MCF 10A (cell line): ENCODE data around the gene BABAM1. TPM values are rescaled to one million over a fixed set of nuclear protein-coding genes. Genes with fewer than 3 reads are reported as not detected.

Experiments
- BruUV-seq: library from RNA; stranded (reverse); fragments of 400-500 nt; replicated peaks from 2 replicates; lab custom pipeline; 2021; lab: Mats Ljungman, UMichigan
- CTCF ChIA-PET: fragments of 300-600 bp; sonication (Branson Sonifier 250); formaldehyde crosslinking; extraction: SDS; loops from one replicate; lab custom pipeline; 2021; ENCODE audit warnings: antibody characterized with exemption, inconsistent platforms; lab: Yijun Ruan, JAX
- POLR2A ChIA-PET: fragments of 300-600, 350-650 bp; sonication (Branson Sonifier 250); formaldehyde crosslinking; extraction: SDS; loops from one replicate; lab custom pipeline; 2020; ENCODE audit warnings: antibody characterized with exemption, inconsistent platforms; lab: Yijun Ruan, JAX
- DNase-seq: peaks from one replicate; pipeline ENCODE4 v3.0.0-alpha.2; 2018; ENCODE audit not compliant: unreplicated experiment
- H3K27ac Mint-ChIP-seq: one replicate; pipeline ENCODE4 v1.8.0; 2022; ENCODE audit warnings: mild to moderate bottlenecking, low read depth, mixed read lengths; ENCODE audit not compliant: unreplicated experiment
- H3K27me3 Mint-ChIP-seq: one replicate; pipeline ENCODE4 v1.8.0; 2022; ENCODE audit warnings: mixed read lengths; ENCODE audit not compliant: insufficient read depth, unreplicated experiment
- H3K36me3 Mint-ChIP-seq: one replicate; pipeline ENCODE4 v1.8.0; 2022; ENCODE audit warnings: mild to moderate bottlenecking, moderate library complexity, mixed read lengths; ENCODE audit not compliant: insufficient read depth, unreplicated experiment
- H3K4me1 Mint-ChIP-seq: one replicate; pipeline ENCODE4 v1.8.0; 2022; ENCODE audit warnings: mixed read lengths; ENCODE audit not compliant: insufficient read depth, unreplicated experiment
- H3K4me3 Mint-ChIP-seq: one replicate; pipeline ENCODE4 v1.8.0; 2022; ENCODE audit warnings: mild to moderate bottlenecking, moderate library complexity, mixed read lengths; ENCODE audit not compliant: unreplicated experiment
- H3K9me3 Mint-ChIP-seq: one replicate; pipeline ENCODE4 v1.8.0; 2022; ENCODE audit warnings: mixed read lengths; ENCODE audit not compliant: unreplicated experiment
- intact Hi-C: fragments of 100-400 bp; cut with micrococcal nuclease; formaldehyde crosslinking; loops from 2 replicates; pipeline ENCODE4 v1.14.1; 2022
- total RNA-seq: library from RNA; stranded (reverse); gene quantifications from 2 replicates; pipeline ENCODE4 v1.2.3, GENCODE V29; 2022
- TF ChIP-seq, protein P1 (sequence below): fragments of 200-600 bp; IDR thresholded peaks from one replicate; pipeline ENCODE4 v1.8.0; 2022; ENCODE audit warnings: antibody characterized with exemption, mild to moderate bottlenecking; ENCODE audit not compliant: unreplicated experiment

The BABAM1 gene
- total RNA-seq, 1 experiment from 2014 or later, result 96.1 TPM

DNA sequence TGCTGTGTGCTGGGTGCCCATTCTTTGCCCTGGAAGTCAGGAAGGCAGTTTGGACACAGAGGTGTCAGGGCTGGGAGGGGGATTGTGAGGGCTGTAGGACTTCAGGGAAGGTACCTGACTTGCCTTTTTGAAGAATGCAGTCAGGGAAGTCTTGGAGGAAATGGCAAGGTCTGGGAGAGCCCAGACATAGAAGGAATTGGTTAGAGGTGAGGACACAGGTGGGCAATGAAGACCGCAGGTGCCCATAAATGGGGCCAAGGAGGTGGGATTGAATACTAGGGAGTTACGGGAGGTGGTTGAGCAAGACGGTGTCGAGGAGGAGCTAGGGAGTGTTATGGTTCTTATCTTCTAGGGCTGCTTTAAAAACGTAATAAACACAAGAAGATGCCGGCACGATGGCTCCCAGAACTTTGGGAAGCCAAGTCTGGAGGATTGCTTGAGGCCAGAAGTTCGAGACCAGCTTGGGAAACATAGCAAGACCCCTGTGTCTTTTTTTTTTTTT lies 40.7 kb downstream of the BABAM1 start:
- intact Hi-C loops, result no loop called here
- peaks cover 19% of the 10 kb centered on the region for H3K36me3 Mint-ChIP-seq
- ChIA-PET POLR2A (interaction anchor here (1.7 to 10.5 kb wide), 3 partner anchors 9 to 26 kb away, joined by 5 to 152 read pairs (median 10); partner anchors contain the start of genes ANO8 and GTPBP3), CTCF (interaction anchor here (0.8 to 2.2 kb wide), 2 partner anchors 16 to 78 kb away, joined by 3 to 7 read pairs; no protein-coding TSS in a partner anchor)
- no peaks in the 10 kb centered on the region for H3K27me3 Mint-ChIP-seq
- H3K9me3 Mint-ChIP-seq, result no peaks in the 10 kb centered on the region
- peaks cover 45% of the 10 kb centered on the region for H3K4me1 Mint-ChIP-seq
- H3K27ac Mint-ChIP-seq, result no peak overlapping the region
- TF ChIP-seq, protein P1, sequence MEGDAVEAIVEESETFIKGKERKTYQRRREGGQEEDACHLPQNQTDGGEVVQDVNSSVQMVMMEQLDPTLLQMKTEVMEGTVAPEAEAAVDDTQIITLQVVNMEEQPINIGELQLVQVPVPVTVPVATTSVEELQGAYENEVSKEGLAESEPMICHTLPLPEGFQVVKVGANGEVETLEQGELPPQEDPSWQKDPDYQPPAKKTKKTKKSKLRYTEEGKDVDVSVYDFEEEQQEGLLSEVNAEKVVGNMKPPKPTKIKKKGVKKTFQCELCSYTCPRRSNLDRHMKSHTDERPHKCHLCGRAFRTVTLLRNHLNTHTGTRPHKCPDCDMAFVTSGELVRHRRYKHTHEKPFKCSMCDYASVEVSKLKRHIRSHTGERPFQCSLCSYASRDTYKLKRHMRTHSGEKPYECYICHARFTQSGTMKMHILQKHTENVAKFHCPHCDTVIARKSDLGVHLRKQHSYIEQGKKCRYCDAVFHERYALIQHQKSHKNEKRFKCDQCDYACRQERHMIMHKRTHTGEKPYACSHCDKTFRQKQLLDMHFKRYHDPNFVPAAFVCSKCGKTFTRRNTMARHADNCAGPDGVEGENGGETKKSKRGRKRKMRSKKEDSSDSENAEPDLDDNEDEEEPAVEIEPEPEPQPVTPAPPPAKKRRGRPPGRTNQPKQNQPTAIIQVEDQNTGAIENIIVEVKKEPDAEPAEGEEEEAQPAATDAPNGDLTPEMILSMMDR, result no peak
- no peak for DNase-seq
- peak overlapping the region; percentile 78 for H3K4me3 Mint-ChIP-seq
- BruUV-seq, result no TSS peak

DNA sequence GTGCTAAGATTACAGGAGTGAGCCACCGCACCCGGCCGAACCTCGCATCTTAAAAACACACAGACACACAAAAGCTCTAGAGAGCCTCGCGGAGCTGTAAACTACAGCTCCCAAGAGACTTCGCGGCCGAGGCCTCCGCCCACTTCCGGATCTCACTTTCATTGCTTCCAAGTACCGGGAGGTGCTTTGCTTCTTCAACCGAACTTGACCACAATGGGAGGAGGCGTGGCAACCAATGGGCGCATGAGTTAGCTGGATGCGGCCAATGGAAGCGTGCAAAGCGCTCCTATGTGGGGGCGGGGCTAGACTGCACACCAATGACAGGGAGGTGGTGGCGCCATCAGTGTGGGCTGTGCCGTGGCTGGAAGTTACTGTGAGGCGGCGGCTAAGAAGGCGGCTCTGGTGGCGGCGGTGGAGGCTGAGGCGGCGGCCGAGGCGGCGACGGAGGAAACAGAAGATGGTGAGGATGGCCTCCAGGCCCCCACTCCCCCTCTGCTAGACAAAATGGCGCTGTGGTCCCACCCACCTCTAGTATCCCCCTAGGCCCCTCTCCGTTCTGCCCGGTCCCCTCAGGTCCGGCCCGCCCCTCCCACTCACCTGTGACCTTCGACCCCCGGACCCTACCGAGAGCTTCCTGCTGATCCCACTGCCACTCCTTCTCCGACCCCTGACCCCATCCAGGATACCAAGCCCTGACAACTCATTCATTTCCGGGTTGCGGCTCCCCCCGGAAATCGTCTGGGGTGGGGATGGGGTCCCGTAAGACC lies 42.1 kb downstream of the BABAM1 start, which contains the start of gene DDA1:
Gene DDA1 (plus strand): TSS at position 366 of the 767 bp plus-strand sequence. CDS start 92 bp downstream, at position 458.
- H3K4me1 Mint-ChIP-seq, result peaks cover 38% of the 10 kb centered on the region
- H3K27ac Mint-ChIP-seq, result peak within 1 kb of the TSS; percentile 73
- peak within 1 kb of the TSS; percentile 88 for H3K4me3 Mint-ChIP-seq
- H3K27me3 Mint-ChIP-seq, result no peaks in the 10 kb centered on the region
- TF ChIP-seq, protein P1, result no peak
- peaks cover 27% of the 10 kb centered on the region for H3K36me3 Mint-ChIP-seq
- intact Hi-C loops, result loop anchor here (1.0 kb wide), 1 partner anchor 8 kb away; no protein-coding TSS in a partner anchor
- DNase-seq, result peak; percentile 100
- ChIA-PET CTCF (interaction anchor here (0.6 to 2.0 kb wide), 7 partner anchors 12 to 545 kb away, joined by 3 to 8 read pairs (median 3); no protein-coding TSS in a partner anchor), POLR2A (interaction anchor here (0.6 to 10.5 kb wide), 23 partner anchors 8 to 634 kb away, joined by 3 to 152 read pairs (median 4); partner anchors contain the start of genes ANO8, BABAM1, GTPBP3 and USE1)
- TSS peak; percentile 55 for BruUV-seq
- no peaks in the 10 kb centered on the region for H3K9me3 Mint-ChIP-seq

DNA sequence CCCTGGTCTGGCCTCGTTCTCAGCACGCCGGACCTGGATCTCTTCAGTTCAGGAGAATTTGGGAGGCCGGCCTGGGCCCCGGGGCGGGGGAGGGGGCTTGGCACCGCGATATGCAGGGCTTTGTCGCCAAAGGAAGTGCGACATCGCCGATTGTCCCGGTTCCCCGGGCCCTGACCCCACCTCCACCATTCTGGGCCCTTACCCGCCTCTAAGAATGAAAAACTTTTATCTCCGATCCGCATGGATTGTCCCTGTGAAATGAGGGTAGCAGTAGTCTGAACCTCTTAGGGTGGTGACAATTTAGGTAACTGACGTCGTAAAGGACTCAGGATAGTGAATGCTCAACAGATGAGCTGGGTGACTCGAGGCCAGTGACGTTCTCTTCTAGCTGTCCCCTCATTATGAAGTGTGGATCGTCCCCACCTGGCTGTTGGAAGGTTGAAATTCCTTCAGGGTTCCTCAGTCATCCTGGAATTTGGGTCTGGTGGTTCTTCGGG lies 42.8 kb downstream of the BABAM1 start:
- no TSS peak for BruUV-seq
- no peaks in the 10 kb centered on the region for H3K27me3 Mint-ChIP-seq
- no peaks in the 10 kb centered on the region for H3K9me3 Mint-ChIP-seq
- peaks cover 31% of the 10 kb centered on the region for H3K4me1 Mint-ChIP-seq
- POLR2A ChIA-PET, result interaction anchor here (0.6 to 10.5 kb wide), 10 partner anchors 11 to 550 kb away, joined by 3 to 152 read pairs (median 4); partner anchors contain the start of genes ANO8 and GTPBP3
- peak overlapping the region; percentile 88 for H3K4me3 Mint-ChIP-seq
- DNase-seq, result no peak
- H3K27ac Mint-ChIP-seq, result peak overlapping the region; percentile 73
- intact Hi-C loops, result loop anchor here (1.0 kb wide), 1 partner anchor 7 kb away; no protein-coding TSS in a partner anchor
- H3K36me3 Mint-ChIP-seq, result peaks cover 27% of the 10 kb centered on the region
- CTCF ChIA-PET, result interaction anchor here (0.6 to 2.0 kb wide), 4 partner anchors 17 to 157 kb away, joined by 3 to 8 read pairs (median 6); no protein-coding TSS in a partner anchor
- TF ChIP-seq, protein P1, result no peak
